Left lobe of liver (tissue), 2 donors: ENCODE measurements around the gene RUVBL2. TPM values are rescaled to one million over a fixed set of nuclear protein-coding genes. Genes with fewer than 3 reads are reported as not detected.

Experiments used
- ATAC-seq: fragments of 200-7000 bp; cut with Tn5 transposase; one replicate; pipeline ENCODE4 v1.9.1; 2020; ENCODE audit warnings: mild to moderate bottlenecking, moderate library complexity
- DNase-seq: peaks from one replicate; pipeline ENCODE4 v3.0.0-alpha.2; 2020; ENCODE audit warnings: low spot score
- total RNA-seq: library from RNA; stranded (reverse); gene quantifications from one replicate; pipeline ENCODE4 v1.2.1, GENCODE V29; 2021
- donor health status: DM: no; HTN: no; CAD: no; lungs with moderate emphysema.
- donor health status: DM: no; HTN: yes; CAD: no.

The RUVBL2 gene
- total RNA-seq, 1 donor from 2014 or later, result 34.3 TPM

DNA sequence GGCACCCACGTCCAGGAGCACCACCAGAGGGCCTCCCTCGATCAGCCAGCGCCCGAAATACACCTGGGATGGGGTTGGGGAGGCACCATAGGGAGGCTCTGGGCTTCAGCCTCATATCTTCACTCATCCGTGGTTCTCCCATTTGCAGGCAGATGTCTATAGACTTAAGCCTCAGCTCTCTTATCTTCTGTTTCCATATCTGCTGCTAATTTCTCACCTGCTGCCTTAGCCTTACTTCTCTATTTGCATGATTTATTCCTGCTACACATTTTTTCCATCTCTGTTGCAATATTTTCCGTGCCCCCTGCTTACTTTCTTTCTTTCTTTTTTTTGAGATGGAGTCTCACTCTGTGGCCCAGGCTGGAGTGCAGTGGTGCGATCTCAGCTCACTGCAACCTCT is 6.4 kb upstream of the RUVBL2 start:
- ATAC-seq (no peak), DNase-seq (no peak)

DNA sequence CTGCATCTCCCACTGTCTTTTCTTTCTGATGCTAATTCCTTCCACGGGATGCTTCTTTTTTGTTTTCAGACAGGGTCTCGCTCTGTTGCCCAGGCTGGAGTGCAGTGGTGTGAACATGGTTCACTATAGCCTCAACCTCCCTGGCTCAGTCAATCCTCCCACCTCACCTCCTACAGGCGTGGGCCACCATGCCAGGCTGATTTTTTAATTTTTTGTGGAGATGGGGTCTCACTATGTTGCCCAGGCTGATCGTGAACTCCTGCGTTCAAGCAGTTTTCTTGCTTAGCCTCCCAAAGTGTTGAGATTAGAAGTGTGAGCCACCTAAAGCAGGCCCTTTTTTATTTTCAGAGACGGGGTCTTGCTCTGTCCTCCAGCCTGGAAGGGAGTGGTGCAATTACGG is 5.4 kb upstream of the RUVBL2 start:
- ATAC-seq, result no peak

DNA sequence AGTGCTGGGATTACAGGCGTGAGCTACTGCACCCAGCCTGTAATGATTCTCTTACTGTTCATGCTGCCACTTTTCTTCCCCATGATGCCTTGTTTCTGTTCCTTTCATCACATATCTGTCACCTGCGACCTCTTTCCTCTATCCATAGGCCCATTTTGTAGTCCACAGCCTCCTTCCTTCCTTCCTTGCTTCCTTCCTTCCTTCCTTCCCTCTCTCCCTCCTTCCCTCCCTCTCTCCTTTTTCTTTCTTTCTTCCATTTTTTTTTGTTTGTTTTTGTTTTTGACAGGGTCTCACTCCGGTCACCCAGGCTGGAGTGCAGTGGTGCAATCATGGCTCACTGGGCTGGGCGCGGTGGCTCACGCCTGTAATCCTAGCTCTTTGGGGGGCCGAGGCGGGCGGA is 4.8 kb upstream of the RUVBL2 start:
- DNase-seq (no peak), ATAC-seq (no peak)

More for the DNA sequence above, 5.4 kb upstream of the RUVBL2 start:
- no peak for DNase-seq

DNA sequence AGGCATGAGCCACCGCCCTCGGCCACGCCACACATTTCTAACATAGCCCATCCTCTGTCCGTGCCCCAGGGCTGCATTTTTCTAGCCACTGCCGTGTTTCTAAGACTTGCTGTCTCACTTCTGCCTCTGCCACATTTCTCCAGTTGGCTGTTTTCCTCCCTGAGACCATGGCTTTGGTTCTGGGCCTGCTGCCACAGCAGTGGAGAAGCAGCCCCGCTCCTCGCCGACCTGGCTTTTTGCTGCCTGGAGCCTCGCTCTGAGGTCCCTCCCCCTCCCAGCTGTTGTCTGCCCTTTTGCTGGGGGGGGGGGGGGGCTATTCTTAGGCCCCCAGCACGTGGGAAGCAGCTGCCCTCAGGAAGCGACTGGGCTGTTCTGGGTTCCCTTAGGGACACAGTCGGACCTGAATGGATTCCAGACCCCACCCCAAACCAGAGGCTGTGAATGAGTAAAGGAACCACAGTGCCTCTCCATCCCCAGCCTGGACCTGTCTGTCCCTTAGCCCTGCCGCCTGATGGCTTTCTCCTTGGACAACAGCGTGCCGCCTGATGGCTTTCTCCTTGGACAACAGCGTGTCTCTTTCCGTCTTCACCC is 3.9 kb upstream of the RUVBL2 start:
- ATAC-seq (no peak), DNase-seq (no peak)

DNA sequence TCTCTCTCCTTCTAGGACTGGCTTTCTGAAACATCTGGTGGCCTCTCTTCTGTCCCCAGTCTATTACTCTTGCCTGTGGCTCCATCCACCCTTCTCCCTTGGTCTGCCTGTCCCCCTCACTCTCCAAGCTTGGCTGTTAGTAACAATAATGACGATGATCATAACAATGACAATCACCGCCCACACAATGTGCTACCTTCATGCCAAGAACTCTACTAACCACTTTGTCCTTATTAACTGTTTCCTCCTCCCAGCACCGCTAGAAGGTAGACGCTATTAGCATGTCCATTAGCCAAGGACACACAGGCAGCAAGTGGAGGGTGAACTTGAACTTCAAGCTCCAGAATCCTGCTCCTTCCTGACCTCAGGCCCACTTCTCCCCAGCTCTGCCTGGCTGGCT is 3.3 kb upstream of the RUVBL2 start:
- ATAC-seq (no peak), DNase-seq (no peak)

DNA sequence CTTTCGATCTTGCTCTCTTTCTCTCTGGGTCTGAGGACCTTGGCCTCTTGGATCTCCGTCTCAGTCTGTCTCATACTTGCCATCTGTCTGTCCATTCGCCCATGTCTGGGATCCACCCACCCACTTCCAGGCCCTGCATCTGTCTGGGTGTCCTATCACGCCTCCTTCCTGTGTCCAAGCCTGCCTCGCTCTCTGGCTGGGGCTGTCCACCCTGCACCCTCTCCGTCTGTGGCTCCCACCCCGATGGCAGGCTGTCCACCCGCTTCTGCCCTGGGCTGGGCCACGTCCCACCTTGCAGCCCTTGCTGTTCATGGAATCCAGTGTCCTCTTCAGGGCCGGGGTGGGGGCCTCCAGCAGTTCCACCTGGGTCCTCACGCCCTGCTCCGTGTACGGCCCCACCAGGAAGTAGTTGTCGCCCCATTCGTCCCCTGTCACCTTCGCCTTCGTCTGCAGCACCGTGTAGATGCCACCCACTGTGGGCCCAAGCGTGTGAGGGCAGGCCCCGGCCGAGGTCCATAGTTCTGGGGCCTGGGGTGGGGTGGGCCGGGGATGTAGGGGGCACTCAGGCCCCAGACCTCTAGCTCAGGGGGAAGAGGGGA is 2.6 kb upstream of the RUVBL2 start:
- ATAC-seq, result no peak
- DNase-seq, result no peak

DNA sequence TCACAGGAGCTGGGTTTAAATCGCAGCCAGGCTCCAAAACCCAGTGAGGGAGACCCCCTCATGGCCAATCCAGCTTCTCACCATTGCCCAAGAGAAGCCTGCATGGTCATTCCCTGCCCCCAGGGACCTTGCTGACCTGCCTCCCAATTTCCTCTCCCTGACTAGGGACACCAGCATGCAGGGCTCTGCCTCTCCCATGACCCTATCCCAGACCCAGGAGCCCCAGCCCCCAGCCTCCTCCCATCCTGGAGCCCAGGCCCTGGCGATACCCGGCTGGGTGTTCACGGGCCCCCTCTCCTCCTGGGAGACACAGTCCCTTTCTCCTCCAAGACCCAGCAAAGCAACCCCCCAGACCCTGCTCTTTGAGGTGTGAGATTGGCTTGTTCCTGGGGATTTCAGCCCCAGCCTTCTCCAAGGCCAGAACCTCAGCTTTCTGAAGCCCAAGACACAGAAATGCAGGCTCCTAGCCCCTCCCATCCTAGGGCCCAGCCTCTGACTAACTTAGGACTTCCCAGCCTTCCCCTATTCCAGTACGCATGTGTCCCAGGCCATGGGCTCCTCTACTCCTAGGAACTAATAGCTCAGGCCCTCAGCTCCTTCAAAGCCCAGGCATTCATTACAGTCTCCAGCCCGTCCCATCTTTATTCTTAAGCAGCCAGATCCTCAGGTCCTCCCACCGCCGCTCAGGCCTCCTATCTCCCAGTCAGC is 1.7 kb upstream of the RUVBL2 start:
- DNase-seq (peak; percentile 58), ATAC-seq (peak; percentile 19)

GRCh38 chr19:48992581-48993174 is 1.0 kb upstream of the RUVBL2 start:
- peak; percentile 1 for ATAC-seq
- peak; percentile 52 for DNase-seq

DNA sequence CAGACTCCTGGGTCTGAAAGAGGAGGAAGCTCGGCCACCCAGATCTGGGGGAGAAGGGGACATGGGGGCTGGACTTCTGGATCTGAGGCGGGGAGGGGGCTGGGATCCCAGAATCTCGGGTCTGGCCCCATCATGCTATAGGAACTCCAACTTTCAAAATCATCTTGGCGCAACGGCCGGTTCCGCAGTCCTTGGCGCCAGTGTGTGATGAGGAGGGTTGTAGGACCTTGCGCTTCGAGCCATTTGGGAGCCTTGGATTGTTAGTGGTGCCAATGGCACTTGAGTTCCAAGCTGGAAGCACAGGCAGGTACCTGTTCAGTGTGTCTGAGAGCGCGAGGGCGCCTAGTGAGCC is 324 bp downstream of the RUVBL2 start:
- no peak for ATAC-seq
- no peak for DNase-seq

DNA sequence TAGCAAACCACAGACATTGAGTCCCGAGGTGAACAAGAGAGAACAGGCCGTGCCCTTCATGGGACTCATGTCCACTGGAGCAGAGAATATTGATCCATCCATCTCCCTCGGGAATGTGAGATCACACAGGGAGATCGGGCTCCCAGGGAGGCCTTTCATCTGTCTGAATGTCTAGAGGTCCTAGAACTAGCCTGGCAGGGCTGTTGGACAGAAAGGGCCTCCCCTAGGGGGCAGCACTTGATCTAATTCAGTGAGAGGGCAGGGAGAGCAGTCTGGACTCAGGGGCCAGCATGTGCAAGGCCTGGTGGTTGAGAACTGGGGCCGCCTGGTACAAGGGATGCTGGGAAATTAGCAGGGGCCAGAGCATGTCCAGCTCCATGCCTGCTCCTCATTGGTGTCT is 4.3 kb downstream of the RUVBL2 start:
- no peak for DNase-seq
- no peak for ATAC-seq

DNA sequence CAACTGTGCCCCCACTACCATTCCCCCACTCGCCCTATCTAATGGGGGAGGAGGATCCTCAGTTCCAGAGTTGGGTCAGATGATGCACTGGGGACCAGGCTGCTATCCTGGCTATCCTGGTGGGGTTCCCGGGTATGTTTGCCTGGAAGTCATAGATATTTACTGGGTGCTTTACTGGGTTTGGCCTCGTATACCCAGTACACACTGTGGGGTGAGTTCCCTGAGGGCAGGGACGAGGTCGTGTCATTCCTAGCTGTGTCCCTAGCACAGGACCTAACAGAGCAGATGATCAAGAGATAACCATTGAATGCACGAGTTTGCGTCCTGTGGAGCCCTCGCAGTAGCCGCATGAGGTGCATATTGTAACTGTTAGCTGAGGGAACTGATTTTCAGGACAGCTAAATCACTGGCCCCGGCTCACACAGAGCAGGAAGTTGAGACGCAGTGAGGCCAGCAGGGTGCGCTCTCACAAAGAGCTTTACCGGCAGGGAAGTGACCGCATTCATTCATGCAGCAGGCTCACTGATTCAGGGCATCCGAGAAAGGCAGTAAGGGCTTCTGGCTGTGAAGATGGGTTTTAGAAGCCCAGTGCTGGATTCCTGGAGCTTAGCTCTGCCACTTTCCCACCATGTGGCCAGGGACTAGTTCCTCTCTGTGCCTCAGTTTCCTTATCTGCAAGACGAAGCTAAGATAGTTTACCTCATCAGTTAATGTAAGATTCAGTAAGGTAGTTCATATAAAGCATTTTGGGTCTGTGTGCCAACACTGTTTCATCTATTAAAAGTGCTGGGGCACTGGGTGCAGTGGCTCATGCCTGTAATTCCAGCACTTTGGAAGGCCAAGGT is 6.0 kb downstream of the RUVBL2 start:
- DNase-seq (no peak), ATAC-seq (peak; percentile 66)

GRCh38 chr19:49004133-49004532 is 10.4 kb downstream of the RUVBL2 start:
- no peak for ATAC-seq
- no peak for DNase-seq

DNA sequence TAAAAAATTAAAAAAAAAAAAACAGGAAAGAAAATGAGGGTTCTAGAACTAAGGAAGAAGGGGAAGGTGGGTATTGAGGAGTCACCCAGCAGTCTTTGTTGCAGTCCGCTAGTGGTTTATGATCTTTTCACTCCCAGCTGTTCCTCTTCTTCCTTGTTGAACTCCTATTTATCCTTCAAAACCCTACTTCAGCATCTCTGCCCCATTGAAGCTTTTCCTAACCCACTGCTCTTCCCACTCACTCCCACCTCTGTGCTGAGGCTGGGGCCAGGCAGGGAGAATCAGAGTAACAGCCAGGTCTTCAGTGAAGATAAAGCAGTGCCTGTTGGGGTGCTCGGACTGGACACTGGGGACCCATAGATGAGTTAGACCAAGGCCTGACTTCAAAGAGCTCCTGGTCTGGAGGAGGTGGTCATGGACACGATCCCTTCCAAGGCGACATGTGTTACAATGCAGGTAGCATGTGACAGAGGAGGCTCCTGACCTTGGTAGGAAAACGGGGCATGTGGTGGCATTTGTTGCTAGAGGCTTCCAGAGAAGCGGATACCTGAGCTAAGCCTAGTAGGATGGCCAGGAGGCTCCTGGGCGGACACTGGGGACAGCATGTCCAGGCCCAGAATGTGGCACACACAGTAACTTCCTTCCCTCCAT is 11.4 kb downstream of the RUVBL2 start:
- ATAC-seq (no peak), DNase-seq (no peak)

DNA sequence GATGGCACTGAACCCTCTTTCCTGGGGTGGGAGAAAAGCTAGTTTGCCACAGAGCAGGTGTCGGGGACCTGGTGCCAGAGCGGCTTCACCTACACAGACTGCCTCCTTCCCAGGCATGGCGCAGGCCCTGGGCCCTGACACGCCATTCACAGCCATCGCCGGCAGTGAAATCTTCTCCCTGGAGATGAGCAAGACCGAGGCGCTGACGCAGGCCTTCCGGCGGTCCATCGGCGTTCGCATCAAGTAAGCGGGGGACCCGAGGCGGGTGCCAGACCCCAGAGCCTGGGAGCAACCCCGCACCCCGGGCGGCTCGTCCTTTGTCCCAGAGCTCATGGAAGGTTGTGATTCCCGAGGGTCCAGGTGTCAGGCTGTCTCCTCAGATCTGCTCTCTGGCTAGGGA is 13.2 kb downstream of the RUVBL2 start:
- DNase-seq, result no peak
- no peak for ATAC-seq

- DNase-seq (no peak), ATAC-seq (no peak)
Observed at GRCh38 chr19:49009828-49010227, 16.1 kb downstream of the RUVBL2 start.

- no peak for ATAC-seq
- no peak for DNase-seq
Observed at GRCh38 chr19:49010453-49010852, 16.8 kb downstream of the RUVBL2 start.

DNA sequence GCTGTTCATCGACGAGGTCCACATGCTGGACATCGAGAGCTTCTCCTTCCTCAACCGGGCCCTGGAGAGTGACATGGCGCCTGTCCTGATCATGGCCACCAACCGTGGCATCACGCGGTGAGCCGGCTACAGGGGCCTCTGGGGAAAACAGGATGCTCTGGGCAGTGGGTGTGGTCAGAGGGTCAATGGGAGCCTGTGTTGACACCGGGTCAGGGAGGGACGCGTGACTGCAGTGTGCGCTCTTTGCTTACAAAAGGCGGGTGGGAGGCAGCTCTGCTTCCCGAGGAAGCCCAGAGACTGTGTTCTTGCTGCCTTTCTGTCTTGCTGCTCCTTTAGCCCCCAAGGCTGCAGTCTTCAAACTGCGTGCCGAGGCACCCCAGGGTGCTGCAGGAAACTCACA is 17.5 kb downstream of the RUVBL2 start:
- DNase-seq (no peak), ATAC-seq (no peak)

DNA sequence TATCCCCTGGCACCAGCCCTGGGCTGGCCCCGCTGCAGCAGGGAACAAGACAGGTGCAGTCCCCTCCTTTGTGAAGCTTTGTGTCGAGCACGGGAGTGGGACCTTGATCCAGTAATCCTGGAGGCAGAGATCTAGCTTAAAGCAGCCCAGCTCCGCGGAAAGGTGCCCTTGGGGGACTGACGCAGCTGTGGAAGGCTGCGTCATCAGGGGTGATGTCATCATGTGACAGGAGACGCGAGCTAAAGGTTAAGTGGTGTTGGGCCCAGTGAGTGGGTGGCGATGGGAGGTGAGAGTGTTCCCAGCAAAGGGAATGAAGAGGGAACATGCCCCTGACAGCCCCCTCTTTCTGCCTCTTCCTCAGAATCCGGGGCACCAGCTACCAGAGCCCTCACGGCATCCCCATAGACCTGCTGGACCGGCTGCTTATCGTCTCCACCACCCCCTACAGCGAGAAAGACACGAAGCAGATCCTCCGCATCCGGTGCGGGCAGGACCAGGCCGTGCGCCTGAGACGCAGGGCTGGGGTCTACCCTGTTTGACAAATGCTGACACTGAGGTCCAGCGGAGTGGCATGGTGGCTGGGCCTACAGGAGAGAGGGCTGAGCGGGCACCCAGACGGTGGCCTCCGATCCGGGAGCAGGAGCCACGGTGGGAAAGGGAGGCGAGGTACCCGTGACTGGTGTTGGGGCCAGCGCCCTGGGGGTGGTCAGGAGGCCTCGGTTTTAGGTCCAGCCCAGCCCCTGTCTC is 20.6 kb downstream of the RUVBL2 start:
- DNase-seq, result no peak

DNA sequence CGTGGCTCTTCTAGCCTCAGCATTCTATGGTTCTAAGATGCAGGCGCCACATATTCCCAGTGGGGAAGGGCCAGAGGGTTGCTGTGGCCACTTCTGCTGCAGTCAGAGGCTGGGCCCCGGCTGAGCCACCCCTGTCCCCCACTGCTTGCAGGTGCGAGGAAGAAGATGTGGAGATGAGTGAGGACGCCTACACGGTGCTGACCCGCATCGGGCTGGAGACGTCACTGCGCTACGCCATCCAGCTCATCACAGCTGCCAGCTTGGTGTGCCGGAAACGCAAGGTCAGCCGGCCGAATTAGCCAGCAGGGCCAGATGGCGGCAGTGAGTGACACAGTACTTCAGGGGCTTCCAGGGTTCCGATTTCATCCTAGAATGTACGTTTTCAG is 21.2 kb downstream of the RUVBL2 start:
- ATAC-seq (no peak), DNase-seq (no peak)

More for the DNA sequence above, 20.6 kb downstream of the RUVBL2 start:
- ATAC-seq, result no peak
